Inflammatory macrophage treated with lipopolysaccharide for 1 hour (primary cell): ENCODE results near the gene E2F2.

Experiments
- DNase-seq, 2 donors: peaks; one replicate each; pipeline ENCODE4 v3.0.0-alpha.2; 2020 to 2022

Gene E2F2

GRCh38 chr1:23562137-23562876, 31.3 kb upstream of the E2F2 start:
- peak in 1 of 2 donors; percentile 54 for DNase-seq

GRCh38 chr1:23561813-23562100, 30.7 kb upstream of the E2F2 start:
- no peak for DNase-seq

GRCh38 chr1:23561076-23561812, 30.2 kb upstream of the E2F2 start:
- peak in 1 of 2 donors; percentile 43 for DNase-seq

- DNase-seq: peak in 1 of 2 donors; percentile 70
These were observed 29.1 kb upstream of the E2F2 start for GRCh38 chr1:23559985-23560741.

- peak; percentile 95 to 98 for DNase-seq
These were observed 28.3 kb upstream of the E2F2 start, which contains the start of gene ID3 for GRCh38 chr1:23559136-23559984. TSS of gene ID3 (minus strand) at chr1:23559501. CDS start at chr1:23559426, 75 bp downstream.

- DNase-seq: no peak
These were observed 27.8 kb upstream of the E2F2 start for GRCh38 chr1:23558872-23559135.

GRCh38 chr1:23558140-23558871, 27.3 kb upstream of the E2F2 start:
- DNase-seq: no peak

- DNase-seq: no peak
These were observed 26.6 kb upstream of the E2F2 start for GRCh38 chr1:23557471-23558124.

- DNase-seq: no peak
These were observed 25.8 kb upstream of the E2F2 start for GRCh38 chr1:23556635-23557470.

- no peak for DNase-seq
These were observed 25.1 kb upstream of the E2F2 start for GRCh38 chr1:23555986-23556634.

- DNase-seq: no peak
These were observed 24.4 kb upstream of the E2F2 start for GRCh38 chr1:23555270-23555985.

- DNase-seq: peak; percentile 55 to 70
These were observed 23.6 kb upstream of the E2F2 start for GRCh38 chr1:23554481-23555269.

GRCh38 chr1:23554127-23554480, 23.1 kb upstream of the E2F2 start:
- no peak for DNase-seq

GRCh38 chr1:23553231-23554126, 22.4 kb upstream of the E2F2 start:
- no peak for DNase-seq

- no peak for DNase-seq
These were observed 20.8 kb upstream of the E2F2 start for GRCh38 chr1:23551849-23552248.

GRCh38 chr1:23548704-23549143, 17.7 kb upstream of the E2F2 start:
- DNase-seq: no peak

- DNase-seq: no peak
These were observed 16.0 kb upstream of the E2F2 start for GRCh38 chr1:23546897-23547584.
